GM10266 (cell line): Measurements from ENCODE around the gene CNN3.
A peak's percentile ranks its signal among the peaks of the same experiment; 100 is the strongest.

Source experiments
- DNase-seq: peaks from one replicate; pipeline ENCODE4 v3.0.0; 2012; ENCODE audit errors: extremely low spot score
- TF ChIP-seq, protein P1 (sequence below): IDR thresholded peaks from 2 replicates; pipeline ENCODE4 v1.5.1; 2012; ENCODE audit warnings: mild to moderate bottlenecking, low read depth; ENCODE audit not compliant: control insufficient read depth, insufficient read depth; ENCODE audit errors: missing control alignments

Gene CNN3

DNA sequence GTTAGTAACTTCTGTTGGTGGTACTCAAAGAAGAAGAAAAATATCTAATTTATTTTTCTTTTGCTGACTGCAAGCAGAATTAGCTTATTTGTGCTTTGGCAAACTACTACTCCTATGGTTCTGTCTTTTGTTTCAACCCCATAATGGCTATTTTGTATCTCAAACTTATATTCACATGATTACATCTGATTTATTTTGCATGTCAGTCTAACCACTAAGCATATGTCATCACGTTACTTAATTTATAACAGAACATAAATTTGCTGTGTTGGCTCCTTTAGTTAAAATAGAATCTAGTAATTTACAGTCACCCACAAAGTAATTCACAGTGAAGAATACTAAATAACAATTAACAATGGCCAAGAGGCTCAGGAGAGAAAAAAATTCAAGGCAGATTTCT, 39.1 kb upstream of the CNN3 start:
- no peak for DNase-seq
- TF ChIP-seq, protein P1, sequence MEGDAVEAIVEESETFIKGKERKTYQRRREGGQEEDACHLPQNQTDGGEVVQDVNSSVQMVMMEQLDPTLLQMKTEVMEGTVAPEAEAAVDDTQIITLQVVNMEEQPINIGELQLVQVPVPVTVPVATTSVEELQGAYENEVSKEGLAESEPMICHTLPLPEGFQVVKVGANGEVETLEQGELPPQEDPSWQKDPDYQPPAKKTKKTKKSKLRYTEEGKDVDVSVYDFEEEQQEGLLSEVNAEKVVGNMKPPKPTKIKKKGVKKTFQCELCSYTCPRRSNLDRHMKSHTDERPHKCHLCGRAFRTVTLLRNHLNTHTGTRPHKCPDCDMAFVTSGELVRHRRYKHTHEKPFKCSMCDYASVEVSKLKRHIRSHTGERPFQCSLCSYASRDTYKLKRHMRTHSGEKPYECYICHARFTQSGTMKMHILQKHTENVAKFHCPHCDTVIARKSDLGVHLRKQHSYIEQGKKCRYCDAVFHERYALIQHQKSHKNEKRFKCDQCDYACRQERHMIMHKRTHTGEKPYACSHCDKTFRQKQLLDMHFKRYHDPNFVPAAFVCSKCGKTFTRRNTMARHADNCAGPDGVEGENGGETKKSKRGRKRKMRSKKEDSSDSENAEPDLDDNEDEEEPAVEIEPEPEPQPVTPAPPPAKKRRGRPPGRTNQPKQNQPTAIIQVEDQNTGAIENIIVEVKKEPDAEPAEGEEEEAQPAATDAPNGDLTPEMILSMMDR: no peak

GRCh38 chr1:94963864-94964263, 37.0 kb upstream of the CNN3 start:
- TF ChIP-seq, protein P1: no peak
- no peak for DNase-seq

GRCh38 chr1:94962409-94963265, 35.7 kb upstream of the CNN3 start:
- TF ChIP-seq, protein P1: no peak
- peak; percentile 38 for DNase-seq

DNA sequence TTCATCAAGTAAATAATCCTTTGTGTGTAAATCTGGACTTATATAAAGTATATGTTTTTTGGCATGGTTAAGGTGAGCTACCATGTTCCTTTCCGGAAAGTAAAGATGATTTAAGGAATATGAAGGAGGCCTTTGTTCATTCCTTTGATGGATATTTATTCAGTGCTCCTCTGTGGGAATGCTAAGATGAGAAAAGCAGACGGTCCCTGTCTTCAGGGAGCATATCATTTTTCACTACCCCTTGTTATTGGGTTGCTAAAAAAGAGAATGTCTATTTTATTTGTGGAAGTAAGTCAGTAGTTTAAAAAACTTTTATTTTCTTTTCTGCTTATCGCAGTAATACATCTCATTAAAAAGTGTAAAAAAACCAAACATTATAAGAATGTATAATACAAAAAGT, 35.1 kb upstream of the CNN3 start:
- no peak for DNase-seq
- TF ChIP-seq, protein P1: no peak

- DNase-seq: no peak
- TF ChIP-seq, protein P1: no peak
These were observed 34.7 kb upstream of the CNN3 start for GRCh38 chr1:94961582-94961981.

- no peak for DNase-seq
- TF ChIP-seq, protein P1: no peak
These were observed 31.2 kb upstream of the CNN3 start for GRCh38 chr1:94958081-94958480.

DNA sequence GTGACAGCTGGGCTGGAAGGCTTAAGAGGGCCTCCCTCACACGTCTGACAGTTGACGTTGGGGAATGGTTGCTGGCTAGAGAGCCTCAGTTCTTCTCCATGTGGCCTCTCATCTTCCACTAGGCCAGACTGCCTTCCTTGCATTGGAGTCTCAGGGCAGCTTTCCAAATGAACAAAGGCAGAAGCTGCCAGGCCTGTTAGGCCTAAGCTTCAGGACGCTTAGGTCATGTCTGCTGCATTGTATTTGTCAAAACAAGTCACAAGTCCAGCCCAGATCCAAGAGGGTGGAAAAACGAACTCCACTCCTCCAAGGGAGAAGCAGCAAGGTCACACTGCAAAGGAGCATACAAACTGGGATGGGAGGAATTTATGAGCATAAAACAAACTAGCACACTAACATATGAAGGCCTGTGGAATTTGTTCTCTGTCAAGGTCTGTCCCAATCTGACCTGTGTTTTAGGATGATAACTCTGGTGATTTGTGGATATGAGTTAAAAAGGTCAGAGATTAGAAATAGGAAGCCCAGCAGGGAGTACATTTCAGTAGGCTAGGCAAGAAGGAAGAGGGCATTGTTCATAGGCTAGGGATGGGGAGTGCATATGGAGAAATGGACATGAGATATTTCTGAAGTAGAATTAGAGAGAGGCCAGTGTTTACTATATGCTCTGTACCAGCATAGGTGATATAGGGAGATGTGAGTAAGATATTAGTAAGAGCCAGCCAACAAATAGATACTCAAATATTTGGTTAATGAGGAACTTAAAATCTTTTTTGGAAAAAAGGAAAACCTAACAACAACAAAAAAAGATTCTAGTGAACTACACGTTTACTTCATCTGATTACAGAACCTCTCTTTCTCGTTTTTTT, 29.1 kb upstream of the CNN3 start:
- no peak for DNase-seq

More for the DNA sequence above, 29.1 kb upstream of the CNN3 start:
- TF ChIP-seq, protein P1: no peak
